Neural crest cell (in vitro differentiated cells): ENCODE data around the gene CCDC142. TPM values are rescaled to one million over a fixed set of nuclear protein-coding genes. Genes with fewer than 3 reads are reported as not detected.
A peak's percentile ranks its signal among the peaks of the same experiment; 100 is the strongest.

Source experiments
- DNase-seq: peaks from one replicate; pipeline ENCODE4 v3.0.0; 2021; ENCODE audit warnings: low read depth, mixed read lengths, low spot score
- H3K27ac Mint-ChIP-seq: one replicate; pipeline ENCODE4 v1.8.0; 2021; ENCODE audit warnings: mild to moderate bottlenecking, mixed read lengths; ENCODE audit not compliant: unreplicated experiment
- H3K27me3 Mint-ChIP-seq: 2 replicates; pipeline ENCODE4 v1.8.0; 2021; ENCODE audit warnings: low read depth, mild to moderate bottlenecking, mixed read lengths
- H3K36me3 Mint-ChIP-seq: 2 replicates; pipeline ENCODE4 v1.8.0; 2021; ENCODE audit warnings: low read depth, mild to moderate bottlenecking, mixed read lengths
- H3K4me1 Mint-ChIP-seq: 2 replicates; pipeline ENCODE4 v1.8.0; 2021; ENCODE audit warnings: mixed read lengths
- H3K4me3 Mint-ChIP-seq: one replicate; pipeline ENCODE4 v1.8.0; 2021; ENCODE audit warnings: mild to moderate bottlenecking, mixed read lengths
- H3K9me3 Mint-ChIP-seq: 2 replicates; pipeline ENCODE4 v1.8.0; 2021; ENCODE audit warnings: mixed read lengths
- CTCF ChIP-seq: fragments of 200-600 bp; sonication (generic); conservative IDR thresholded peaks from 2 replicates; pipeline ENCODE4 v1.5.0; 2021; ENCODE audit warnings: antibody characterized with exemption, mild to moderate bottlenecking
- long read RNA-seq: library from polyadenylated mRNA; unstranded; transcript quantifications from one replicate; pipeline ENCODE4 v2.0.0, GENCODE V29; 2020
- total RNA-seq: library from RNA; stranded (reverse); gene quantifications from 2 replicates; pipeline ENCODE4 v1.2.1, GENCODE V29; 2021

CCDC142 gene
- 34.7 and 35.0 TPM in 2 replicates for total RNA-seq
- long read RNA-seq, partial matches to known transcripts = 5 of 6 reads
- long read RNA-seq, other reads (novel, unspliced or antisense) = 0 of 6 reads

- Mint-ChIP-seq H3K36me3 (no peaks in the 10 kb centered on the region), H3K27me3 (no peaks in the 10 kb centered on the region), H3K4me3 (peak within 1 kb of the TSS; percentile 100), H3K4me1 (peaks cover 29% of the 10 kb centered on the region), H3K27ac (peak within 1 kb of the TSS; percentile 99), H3K9me3 (no peaks in the 10 kb centered on the region)
- peak; percentile 95 for TF ChIP-seq CTCF
- DNase-seq = peak; percentile 93
Observed at GRCh38 chr2:74482801-74483674, at the start of gene CCDC142, which contains the start of gene TTC31. CCDC142 (minus strand) TSS chr2:74482998; CDS start chr2:74482837, 161 bp downstream. TTC31 (plus strand) TSS chr2:74483081; CDS start chr2:74483096, 15 bp downstream.

GRCh38 chr2:74532222-74532621 lies 49.4 kb upstream of the CCDC142 start:
- peaks cover 5% of the 10 kb centered on the region for H3K36me3 Mint-ChIP-seq
- no peaks in the 10 kb centered on the region for H3K27me3 Mint-ChIP-seq
- TF ChIP-seq CTCF = no peak
- H3K4me3 Mint-ChIP-seq = peak overlapping the region; percentile 98
- no peaks in the 10 kb centered on the region for H3K9me3 Mint-ChIP-seq
- H3K27ac Mint-ChIP-seq = no peak overlapping the region
- H3K4me1 Mint-ChIP-seq = peaks cover 39% of the 10 kb centered on the region
- DNase-seq = no peak

GRCh38 chr2:74531666-74532065 lies 48.9 kb upstream of the CCDC142 start:
- Mint-ChIP-seq H3K9me3 (no peaks in the 10 kb centered on the region), H3K4me3 (peak overlapping the region; percentile 98), H3K27me3 (peaks cover 2% of the 10 kb centered on the region), H3K36me3 (peaks cover 10% of the 10 kb centered on the region), H3K27ac (no peak overlapping the region), H3K4me1 (peaks cover 39% of the 10 kb centered on the region)
- no peak for DNase-seq
- no peak for TF ChIP-seq CTCF

- Mint-ChIP-seq H3K27ac (peak overlapping the region; percentile 91), H3K4me1 (peaks cover 39% of the 10 kb centered on the region), H3K36me3 (peaks cover 17% of the 10 kb centered on the region), H3K4me3 (peak overlapping the region; percentile 98), H3K27me3 (peaks cover 3% of the 10 kb centered on the region), H3K9me3 (peaks cover 2% of the 10 kb centered on the region)
- peak; percentile 27 for DNase-seq
- TF ChIP-seq CTCF = no peak
Observed at GRCh38 chr2:74530239-74531187, 47.7 kb upstream of the CCDC142 start.
